Lung (tissue), 12 donors: ENCODE data around the gene PRSS16. TPM values are rescaled to one million over a fixed set of nuclear protein-coding genes. Genes with fewer than 3 reads are reported as not detected.

Source experiments
- ATAC-seq: fragments of 200-7000 bp; cut with Tn5 transposase; one replicate; pipeline ENCODE4 v1.9.1; 2020; ENCODE audit warnings: moderate number of reproducible peaks; ENCODE audit not compliant: insufficient read depth, low FRiP score
- DNase-seq, 3 donors: peaks; one replicate each; pipeline ENCODE4 v3.0.0-alpha.2; 2013 to 2017
- H3K27ac ChIP-seq, 2 donors: one replicate each; pipeline ENCODE4 v1.5.1; 2013; ENCODE audit warnings: mild to moderate bottlenecking in 2 of 2, moderate library complexity in 2 of 2, control low read depth in 1 of 2, inconsistent platforms in 1 of 2, low read depth in 1 of 2, low read length in 1 of 2
- H3K27me3 ChIP-seq, 3 donors: one replicate each; pipeline ENCODE4 v1.5.1; 2013; ENCODE audit warnings: low read length in 2 of 3; ENCODE audit not compliant: control insufficient read depth in 3 of 3, insufficient read depth in 3 of 3
- H3K36me3 ChIP-seq, 4 donors: one replicate each; pipeline ENCODE4 v1.5.1; 2013; ENCODE audit warnings: low read length in 4 of 4, mild to moderate bottlenecking in 1 of 4, moderate library complexity in 1 of 4; ENCODE audit not compliant: control insufficient read depth in 4 of 4, insufficient read depth in 4 of 4
- H3K4me1 ChIP-seq, 5 donors: one replicate each; pipeline ENCODE4 v1.5.1; 2013; ENCODE audit warnings: low read length in 5 of 5, mild to moderate bottlenecking in 2 of 5, moderate library complexity in 1 of 5; ENCODE audit not compliant: control insufficient read depth in 5 of 5, insufficient read depth in 5 of 5
- H3K4me3 ChIP-seq: one replicate; pipeline ENCODE4 v1.5.1; 2013; ENCODE audit warnings: mild to moderate bottlenecking, control low read depth, moderate library complexity
- H3K9ac ChIP-seq, 2 donors: one replicate each; pipeline ENCODE4 v1.5.1; 2013; ENCODE audit warnings: low read length in 2 of 2, control low read depth in 1 of 2; ENCODE audit not compliant: insufficient read depth in 1 of 2
- H3K9me3 ChIP-seq, 4 donors: one replicate each; pipeline ENCODE4 v1.5.1; 2013; ENCODE audit warnings: low read length in 3 of 4, mild to moderate bottlenecking in 1 of 4, moderate library complexity in 1 of 4; ENCODE audit not compliant: control insufficient read depth in 4 of 4, insufficient read depth in 3 of 4
- WGBS, 2 donors: extraction: QIAGEN DNeasy Blood & Tissue Kit; methylation state at CpG; one replicate each; pipeline ENCODE4 v1.1.7; 2013; 5-methylcytosine and 5-hydroxymethylcytosine counted together
- polyA plus RNA-seq, 2 donors: library from polyadenylated mRNA; stranded (reverse); fragments of 200-250 nt; gene quantifications; one replicate each; pipeline ENCODE4 v1.2.1, GENCODE V29; 2013
- total RNA-seq, 2 donors: library from RNA; depleted of rRNA in 1 of 2; stranded (reverse); fragments of >200 nt in 1 of 2; gene quantifications; one replicate each; pipeline ENCODE4 v1.2.1, GENCODE V29; 2014 to 2021
- TF ChIP-seq, protein P1 (sequence below): IDR thresholded peaks from 2 replicates; pipeline ENCODE4 v1.5.1; 2012; ENCODE audit warnings: mild to moderate bottlenecking; ENCODE audit errors: control extremely low read depth, extremely low read depth
- donor health status: control.
- donor health status: control.
- donor health status: Bipolar disorder and iron deficiency.
- donor health status: healthy.
- donor health status: DM: yes; HTN: yes; CAD: no.

The PRSS16 gene
- total and polyA plus RNA-seq, 4 donors = 3.2 to 18.0 (median 10.6) TPM

DNA sequence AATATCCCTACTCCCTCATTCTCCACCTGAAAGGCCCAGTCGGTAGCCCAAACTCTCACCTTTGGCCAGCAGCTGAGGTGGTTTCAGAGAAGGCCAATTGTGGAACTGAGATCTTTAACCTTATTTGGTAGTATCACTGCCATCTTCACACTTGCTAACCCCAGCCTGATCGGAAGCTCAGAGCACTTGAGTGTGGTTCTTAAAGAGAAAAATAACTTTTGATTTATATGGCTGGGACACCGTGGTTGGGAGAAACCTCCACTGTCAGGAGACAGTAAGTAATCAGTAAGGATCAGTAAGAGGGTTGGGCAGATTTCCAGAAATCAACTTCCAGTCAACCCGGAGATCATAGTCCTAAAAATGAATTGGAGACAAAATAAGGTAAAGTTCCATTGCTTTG, 22.8 kb upstream of the PRSS16 start:
- DNase-seq (no peak), ATAC-seq (no peak)
- no peaks in the 10 kb centered on the region for H3K4me1 ChIP-seq
- TF ChIP-seq, protein P1, sequence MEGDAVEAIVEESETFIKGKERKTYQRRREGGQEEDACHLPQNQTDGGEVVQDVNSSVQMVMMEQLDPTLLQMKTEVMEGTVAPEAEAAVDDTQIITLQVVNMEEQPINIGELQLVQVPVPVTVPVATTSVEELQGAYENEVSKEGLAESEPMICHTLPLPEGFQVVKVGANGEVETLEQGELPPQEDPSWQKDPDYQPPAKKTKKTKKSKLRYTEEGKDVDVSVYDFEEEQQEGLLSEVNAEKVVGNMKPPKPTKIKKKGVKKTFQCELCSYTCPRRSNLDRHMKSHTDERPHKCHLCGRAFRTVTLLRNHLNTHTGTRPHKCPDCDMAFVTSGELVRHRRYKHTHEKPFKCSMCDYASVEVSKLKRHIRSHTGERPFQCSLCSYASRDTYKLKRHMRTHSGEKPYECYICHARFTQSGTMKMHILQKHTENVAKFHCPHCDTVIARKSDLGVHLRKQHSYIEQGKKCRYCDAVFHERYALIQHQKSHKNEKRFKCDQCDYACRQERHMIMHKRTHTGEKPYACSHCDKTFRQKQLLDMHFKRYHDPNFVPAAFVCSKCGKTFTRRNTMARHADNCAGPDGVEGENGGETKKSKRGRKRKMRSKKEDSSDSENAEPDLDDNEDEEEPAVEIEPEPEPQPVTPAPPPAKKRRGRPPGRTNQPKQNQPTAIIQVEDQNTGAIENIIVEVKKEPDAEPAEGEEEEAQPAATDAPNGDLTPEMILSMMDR = no peak
- H3K36me3 ChIP-seq = no peaks in the 10 kb centered on the region
- H3K9ac ChIP-seq = no peak overlapping the region
- 58 to 66% methylated on average over 4 of the region's 4 CpGs for WGBS, 2 donors
- H3K27me3 ChIP-seq = peaks cover 0 to 20% (median 9%) of the 10 kb centered on the region in 3 donors
- H3K4me3 ChIP-seq = no peak overlapping the region
- H3K9me3 ChIP-seq = no peaks in the 10 kb centered on the region
- no peak overlapping the region for H3K27ac ChIP-seq

- TF ChIP-seq, protein P1 = no peak
- Histone ChIP-seq H3K36me3 (no peaks in the 10 kb centered on the region), H3K27ac (no peak overlapping the region), H3K4me1 (no peaks in the 10 kb centered on the region), H3K27me3 (peaks cover 4 to 45% (median 28%) of the 10 kb centered on the region in 3 donors), H3K9me3 (no peaks in the 10 kb centered on the region), H3K9ac (no peak overlapping the region), H3K4me3 (no peak overlapping the region)
- ATAC-seq = no peak
- WGBS, 2 donors = 56 to 60% methylated on average over 5 of the region's 5 CpGs
- no peak for DNase-seq
Observed at GRCh38 chr6:27228963-27229477, 18.5 kb upstream of the PRSS16 start.

DNA sequence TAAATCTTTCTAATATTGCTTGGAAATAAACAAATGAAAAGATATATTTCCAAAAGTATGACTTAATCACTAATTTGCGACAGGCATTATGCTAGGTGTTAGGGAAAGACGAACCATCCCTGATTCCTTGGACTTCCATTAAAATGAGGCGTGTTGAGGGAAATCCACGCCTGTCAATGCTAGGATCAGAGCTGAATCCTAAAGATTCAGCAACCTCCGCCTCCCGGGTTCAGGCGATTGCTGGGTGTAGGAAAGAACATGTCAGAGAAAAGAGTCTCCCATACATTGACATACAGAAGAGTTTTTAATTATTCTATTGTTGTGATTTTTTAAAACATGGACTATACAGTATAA, 16.8 kb upstream of the PRSS16 start:
- Histone ChIP-seq H3K4me3 (no peak overlapping the region), H3K27me3 (peaks cover 4 to 58% (median 45%) of the 10 kb centered on the region in 3 donors)
- WGBS, 2 donors = 23 to 27% methylated on average over 7 of the region's 7 CpGs

More for the DNA sequence above, 16.8 kb upstream of the PRSS16 start:
- Histone ChIP-seq H3K9me3 (no peaks in the 10 kb centered on the region), H3K36me3 (no peaks in the 10 kb centered on the region), H3K4me1 (no peaks in the 10 kb centered on the region), H3K27ac (no peak overlapping the region), H3K9ac (no peak overlapping the region)
- TF ChIP-seq, protein P1 = no peak
- no peak for ATAC-seq
- no peak for DNase-seq
